ENCODE measurements around the gene GALNT8. TPM values are rescaled to one million over a fixed set of nuclear protein-coding genes. Genes with fewer than 3 reads are reported as not detected.

The GALNT8 gene
- total RNA-seq, 1 donor from 2014 or later, result 1.5 TPM

DNA sequence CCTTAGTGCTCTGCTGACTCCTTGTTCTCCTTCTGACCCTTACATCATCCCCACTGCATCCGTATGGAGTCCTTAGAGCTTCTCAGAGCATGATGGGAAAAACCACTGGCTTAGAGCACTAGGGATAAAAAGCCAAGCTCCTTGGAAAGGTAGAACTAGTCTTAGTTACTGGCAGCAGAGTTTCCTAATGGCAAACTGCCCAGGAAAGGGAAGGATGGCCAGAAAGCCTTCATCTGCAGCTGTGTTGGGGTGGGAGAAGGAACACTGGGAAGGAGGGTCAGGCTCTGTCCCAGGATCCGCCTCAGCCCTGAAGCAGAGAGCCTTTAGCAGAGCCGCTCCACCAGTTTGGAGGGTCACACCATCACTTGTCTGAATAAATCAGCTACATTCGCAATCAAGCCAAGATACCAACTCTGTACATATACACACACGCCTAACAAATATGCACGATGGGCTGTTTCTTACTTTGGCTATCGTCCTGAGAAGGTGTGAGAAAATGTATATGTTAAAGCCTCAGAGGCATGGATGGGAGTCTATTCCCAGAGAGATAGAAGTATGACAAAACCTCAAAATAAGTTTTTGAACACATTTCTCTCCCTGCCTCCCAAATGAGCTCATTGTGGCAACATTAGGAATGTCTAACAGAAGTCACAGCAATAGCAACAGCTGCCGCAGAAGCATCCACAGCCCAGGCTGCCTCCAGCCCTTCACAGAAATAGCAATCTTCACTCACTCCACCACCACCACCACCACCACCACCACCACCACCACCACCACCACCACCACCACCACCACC, 18.6 kb upstream of the GALNT8 start:
- no peak overlapping the region for H3K4me3 ChIP-seq (ENCODE audit: low read depth, low read length)
- TF ChIP-seq, protein P1, sequence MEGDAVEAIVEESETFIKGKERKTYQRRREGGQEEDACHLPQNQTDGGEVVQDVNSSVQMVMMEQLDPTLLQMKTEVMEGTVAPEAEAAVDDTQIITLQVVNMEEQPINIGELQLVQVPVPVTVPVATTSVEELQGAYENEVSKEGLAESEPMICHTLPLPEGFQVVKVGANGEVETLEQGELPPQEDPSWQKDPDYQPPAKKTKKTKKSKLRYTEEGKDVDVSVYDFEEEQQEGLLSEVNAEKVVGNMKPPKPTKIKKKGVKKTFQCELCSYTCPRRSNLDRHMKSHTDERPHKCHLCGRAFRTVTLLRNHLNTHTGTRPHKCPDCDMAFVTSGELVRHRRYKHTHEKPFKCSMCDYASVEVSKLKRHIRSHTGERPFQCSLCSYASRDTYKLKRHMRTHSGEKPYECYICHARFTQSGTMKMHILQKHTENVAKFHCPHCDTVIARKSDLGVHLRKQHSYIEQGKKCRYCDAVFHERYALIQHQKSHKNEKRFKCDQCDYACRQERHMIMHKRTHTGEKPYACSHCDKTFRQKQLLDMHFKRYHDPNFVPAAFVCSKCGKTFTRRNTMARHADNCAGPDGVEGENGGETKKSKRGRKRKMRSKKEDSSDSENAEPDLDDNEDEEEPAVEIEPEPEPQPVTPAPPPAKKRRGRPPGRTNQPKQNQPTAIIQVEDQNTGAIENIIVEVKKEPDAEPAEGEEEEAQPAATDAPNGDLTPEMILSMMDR (conservative IDR thresholded peaks at IDR 0.05; ENCODE audit: low read depth, low read length), result no peak
- DNase-seq (ENCODE audit: low read depth), result no peak

DNA sequence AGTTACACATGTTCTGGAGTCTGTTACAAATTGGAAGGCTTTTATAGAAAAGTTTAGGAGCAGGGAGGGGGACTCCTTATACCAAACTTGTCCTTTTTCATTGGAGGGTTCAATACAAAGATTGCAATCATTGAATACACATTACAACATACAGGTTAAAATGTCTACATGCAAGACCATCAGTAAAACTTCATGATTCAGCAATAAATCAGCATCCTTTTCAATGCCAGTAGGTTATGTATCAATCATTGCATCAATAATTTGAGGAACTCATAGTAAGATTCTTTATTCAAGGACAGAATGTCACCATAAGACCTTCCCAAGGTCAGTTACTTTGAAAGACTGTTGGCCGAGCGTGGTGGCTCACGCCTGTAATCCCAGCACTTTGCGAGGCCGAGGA, 16.5 kb upstream of the GALNT8 start:
- TF ChIP-seq, protein P1 (conservative IDR thresholded peaks at IDR 0.05; ENCODE audit: low read depth, low read length), result no peak
- no peak overlapping the region for H3K4me3 ChIP-seq (ENCODE audit: low read depth, low read length)
- no peak for DNase-seq (ENCODE audit: low read depth)

DNA sequence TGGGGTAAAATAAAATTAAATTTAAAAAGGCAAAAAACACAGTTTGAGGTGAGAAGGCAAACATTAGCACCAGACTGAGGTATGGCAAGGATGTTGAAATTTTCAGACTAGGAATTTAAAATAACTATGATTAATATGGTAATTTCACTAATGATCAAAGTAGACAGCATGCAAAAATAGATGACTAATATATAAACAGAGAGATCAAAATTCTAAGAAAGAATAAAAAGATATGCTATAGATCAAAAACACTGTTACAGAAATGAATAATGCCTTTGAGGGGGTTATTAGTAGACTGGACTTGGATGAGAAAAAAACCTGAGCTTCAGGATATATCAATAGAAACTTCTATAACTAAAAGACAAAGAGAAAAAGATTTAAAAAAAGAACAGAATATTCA, 14.4 kb upstream of the GALNT8 start:
- DNase-seq (ENCODE audit: low read depth), result no peak
- H3K4me3 ChIP-seq (ENCODE audit: low read depth, low read length), result no peak overlapping the region
- TF ChIP-seq, protein P1 (conservative IDR thresholded peaks at IDR 0.05; ENCODE audit: low read depth, low read length), result no peak

DNA sequence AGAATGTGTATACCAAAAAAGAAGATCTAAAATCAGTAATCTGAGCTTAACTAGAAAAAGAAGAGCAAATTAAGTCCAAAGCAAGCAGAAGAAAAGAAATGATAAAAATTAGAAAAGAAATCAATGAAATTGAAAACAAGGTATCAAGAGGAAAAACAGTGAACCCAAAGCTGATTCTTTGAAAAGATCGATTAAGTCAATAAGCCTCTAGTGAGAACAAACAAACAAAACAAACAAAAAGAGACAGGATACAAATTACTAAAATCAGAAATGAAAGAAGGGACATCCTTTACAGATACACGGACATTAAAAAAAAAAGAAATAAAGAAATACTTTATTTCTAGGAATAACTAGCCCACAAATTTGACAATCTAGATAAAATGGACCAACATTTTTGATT, 12.9 kb upstream of the GALNT8 start:
- DNase-seq (ENCODE audit: low read depth), result no peak
- TF ChIP-seq, protein P1 (conservative IDR thresholded peaks at IDR 0.05; ENCODE audit: low read depth, low read length), result no peak
- H3K4me3 ChIP-seq (ENCODE audit: low read depth, low read length), result no peak overlapping the region

DNA sequence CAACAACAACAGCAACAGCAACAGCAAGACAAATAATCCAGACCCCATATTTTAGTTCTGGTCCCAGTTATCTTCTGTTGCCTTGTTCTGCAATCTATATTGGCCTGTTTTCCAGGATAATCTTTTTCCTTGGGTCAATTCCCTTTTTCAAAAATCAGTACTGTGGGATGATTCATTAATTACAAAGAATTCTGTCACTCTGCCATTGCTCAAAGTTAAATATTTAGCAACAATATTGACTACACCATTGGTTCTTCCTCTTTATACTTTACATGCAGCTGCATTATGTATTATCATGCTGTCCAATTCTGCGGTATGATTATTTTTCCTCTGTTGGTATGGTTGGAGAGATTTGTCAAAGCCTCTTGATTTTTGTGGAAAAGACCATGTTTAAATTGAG, 10.1 kb upstream of the GALNT8 start:
- H3K4me3 ChIP-seq (ENCODE audit: low read depth, low read length), result no peak overlapping the region
- DNase-seq (ENCODE audit: low read depth), result no peak
- TF ChIP-seq, protein P1 (conservative IDR thresholded peaks at IDR 0.05; ENCODE audit: low read depth, low read length), result no peak

DNA sequence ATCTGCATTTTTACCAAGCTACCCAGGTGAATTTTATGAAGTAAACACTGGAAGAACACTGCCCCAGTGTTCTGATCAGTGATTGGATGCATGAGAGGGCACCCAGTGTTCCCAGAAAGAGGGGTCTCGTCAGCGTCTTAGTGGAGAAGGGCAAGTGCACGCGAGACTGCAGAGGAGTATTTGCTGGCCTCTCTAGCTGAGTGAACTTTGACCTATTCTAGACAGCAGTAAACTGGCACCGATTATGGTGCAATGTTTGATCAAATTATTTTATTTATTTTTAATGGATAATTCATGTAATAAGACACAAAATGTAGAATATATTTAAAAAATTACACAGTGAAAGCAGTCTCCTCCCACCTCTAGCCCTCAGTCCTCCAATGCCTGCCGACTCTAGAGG, 5.3 kb upstream of the GALNT8 start:
- TF ChIP-seq, protein P1 (conservative IDR thresholded peaks at IDR 0.05; ENCODE audit: low read depth, low read length), result no peak
- H3K4me3 ChIP-seq (ENCODE audit: low read depth, low read length), result no peak overlapping the region
- no peak for DNase-seq (ENCODE audit: low read depth)

DNA sequence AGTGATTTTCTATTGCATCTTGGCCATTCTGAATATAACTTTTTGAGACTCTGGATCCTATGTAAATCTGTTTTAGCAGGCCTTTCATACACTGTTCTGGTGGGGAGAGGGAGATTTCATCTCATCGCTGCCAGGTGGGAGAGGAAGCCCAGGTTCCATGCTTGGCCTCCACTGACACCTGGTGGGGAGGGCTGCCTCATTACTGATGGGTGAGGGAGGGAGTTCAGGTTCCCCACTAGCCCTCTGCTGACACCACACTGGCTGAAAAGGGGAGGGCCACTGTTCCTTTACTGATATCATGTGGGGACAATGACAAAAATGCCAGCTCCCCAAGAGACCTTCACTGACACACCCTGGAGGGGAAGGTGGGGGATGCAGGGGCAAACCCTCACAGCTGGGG, 2.4 kb upstream of the GALNT8 start:
- TF ChIP-seq, protein P1 (conservative IDR thresholded peaks at IDR 0.05; ENCODE audit: low read depth, low read length), result no peak
- no peak for DNase-seq (ENCODE audit: low read depth)
- no peak overlapping the region for H3K4me3 ChIP-seq (ENCODE audit: low read depth, low read length)

Measured in epithelial cell of proximal tubule (primary cell).